Choroid plexus epithelial cell (primary cell): ENCODE results near the gene COPB2.

ENCODE experiments used
- DNase-seq: peaks from one replicate; pipeline ENCODE4 v3.0.0-alpha.2; 2010; ENCODE audit warnings: low read depth
- H3K4me3 ChIP-seq: 2 replicates; pipeline ENCODE4 v1.5.1; 2011; ENCODE audit warnings: low read depth, mild to moderate bottlenecking, control low read depth, low read length, moderate library complexity
- TF ChIP-seq, protein P1 (sequence below): conservative IDR thresholded peaks from 2 replicates; pipeline ENCODE4 v1.5.1; 2011; ENCODE audit warnings: low read depth, mild to moderate bottlenecking, control low read depth, inconsistent platforms, low read length, moderate library complexity

COPB2 gene

DNA sequence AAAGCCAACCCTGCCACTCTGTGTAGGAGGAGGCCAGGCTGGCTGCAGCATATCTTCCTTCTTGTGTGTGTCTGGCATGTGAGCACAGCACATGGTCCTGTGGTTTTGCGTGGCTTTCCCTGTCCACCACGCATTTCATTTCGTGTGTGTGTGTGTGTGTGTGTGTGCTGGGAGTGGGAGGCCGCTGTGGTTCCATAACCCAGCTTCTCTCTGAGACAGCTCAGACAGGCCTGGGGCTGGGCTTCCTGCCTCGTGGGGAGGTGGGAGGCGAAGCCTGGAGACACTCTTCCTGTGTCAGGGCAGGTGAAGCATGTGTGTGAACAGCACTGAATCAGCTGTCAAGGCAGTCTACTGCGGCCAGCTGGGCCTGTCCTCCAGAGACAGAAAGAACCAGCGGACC is 61.6 kb downstream of the COPB2 start:
- DNase-seq = no peak
- H3K4me3 ChIP-seq = no peak overlapping the region
- TF ChIP-seq, protein P1, sequence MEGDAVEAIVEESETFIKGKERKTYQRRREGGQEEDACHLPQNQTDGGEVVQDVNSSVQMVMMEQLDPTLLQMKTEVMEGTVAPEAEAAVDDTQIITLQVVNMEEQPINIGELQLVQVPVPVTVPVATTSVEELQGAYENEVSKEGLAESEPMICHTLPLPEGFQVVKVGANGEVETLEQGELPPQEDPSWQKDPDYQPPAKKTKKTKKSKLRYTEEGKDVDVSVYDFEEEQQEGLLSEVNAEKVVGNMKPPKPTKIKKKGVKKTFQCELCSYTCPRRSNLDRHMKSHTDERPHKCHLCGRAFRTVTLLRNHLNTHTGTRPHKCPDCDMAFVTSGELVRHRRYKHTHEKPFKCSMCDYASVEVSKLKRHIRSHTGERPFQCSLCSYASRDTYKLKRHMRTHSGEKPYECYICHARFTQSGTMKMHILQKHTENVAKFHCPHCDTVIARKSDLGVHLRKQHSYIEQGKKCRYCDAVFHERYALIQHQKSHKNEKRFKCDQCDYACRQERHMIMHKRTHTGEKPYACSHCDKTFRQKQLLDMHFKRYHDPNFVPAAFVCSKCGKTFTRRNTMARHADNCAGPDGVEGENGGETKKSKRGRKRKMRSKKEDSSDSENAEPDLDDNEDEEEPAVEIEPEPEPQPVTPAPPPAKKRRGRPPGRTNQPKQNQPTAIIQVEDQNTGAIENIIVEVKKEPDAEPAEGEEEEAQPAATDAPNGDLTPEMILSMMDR = no peak

DNA sequence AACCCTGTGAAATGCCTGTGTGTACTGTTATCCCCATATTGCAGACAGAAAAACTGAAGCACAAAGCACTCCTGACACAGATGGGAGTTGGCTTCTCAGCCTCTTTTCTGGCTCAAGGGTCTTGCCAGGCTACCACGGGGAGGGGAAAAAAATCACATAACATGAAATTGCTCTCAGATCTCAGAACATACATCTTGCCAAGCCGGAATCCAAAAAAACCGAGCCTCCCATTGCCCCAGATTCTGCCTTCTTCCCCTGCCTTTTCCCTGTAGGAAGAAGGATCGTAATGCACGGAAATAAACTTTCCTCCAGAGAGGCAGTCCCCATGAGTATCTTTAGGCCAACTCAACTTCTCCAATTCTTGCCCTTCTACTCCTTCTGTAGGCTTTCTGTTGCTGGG is 62.2 kb downstream of the COPB2 start:
- no peak overlapping the region for H3K4me3 ChIP-seq
- DNase-seq = no peak
- TF ChIP-seq, protein P1 = no peak

DNA sequence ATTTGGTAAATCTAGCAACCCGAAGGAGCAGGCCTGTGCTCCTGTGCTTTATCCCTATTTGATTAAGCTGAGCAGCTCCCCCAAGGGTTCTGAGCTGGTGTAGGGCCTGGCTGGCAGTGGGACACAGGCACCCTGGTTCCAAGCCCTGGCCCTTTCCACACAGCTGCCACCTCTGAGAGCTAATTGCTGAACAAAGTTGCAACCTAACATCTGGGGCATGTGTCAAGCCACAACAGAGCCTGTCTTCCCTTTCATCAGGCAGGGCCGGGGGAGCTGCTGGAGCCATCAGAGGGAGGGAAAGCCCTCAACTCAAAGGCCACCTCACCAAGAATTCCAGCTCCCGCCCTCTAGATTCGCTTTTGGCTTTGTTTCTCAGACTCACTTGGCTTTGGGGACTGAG is 62.7 kb downstream of the COPB2 start:
- TF ChIP-seq, protein P1 = no peak
- no peak overlapping the region for H3K4me3 ChIP-seq
- DNase-seq = no peak

DNA sequence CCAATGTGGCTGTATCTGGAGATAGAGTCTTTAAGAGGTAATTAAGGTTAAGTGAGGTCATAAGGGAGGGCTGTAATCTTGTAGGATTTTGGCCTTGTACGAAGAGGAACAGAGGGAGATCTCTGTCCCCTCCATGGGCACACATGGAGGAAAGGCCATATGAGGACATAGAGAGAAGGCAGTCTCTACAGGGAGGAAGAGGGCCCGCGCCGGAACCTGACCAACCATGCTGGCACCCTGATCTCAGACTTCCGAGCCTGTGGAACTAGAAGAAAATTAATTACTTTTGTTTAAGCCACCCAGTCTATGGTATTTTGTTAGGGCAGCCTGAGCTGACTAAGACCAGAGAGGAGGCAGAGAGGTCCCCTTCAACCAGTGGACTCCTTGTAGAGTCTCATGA is 63.3 kb downstream of the COPB2 start:
- H3K4me3 ChIP-seq = no peak overlapping the region
- DNase-seq = no peak
- TF ChIP-seq, protein P1 = no peak

DNA sequence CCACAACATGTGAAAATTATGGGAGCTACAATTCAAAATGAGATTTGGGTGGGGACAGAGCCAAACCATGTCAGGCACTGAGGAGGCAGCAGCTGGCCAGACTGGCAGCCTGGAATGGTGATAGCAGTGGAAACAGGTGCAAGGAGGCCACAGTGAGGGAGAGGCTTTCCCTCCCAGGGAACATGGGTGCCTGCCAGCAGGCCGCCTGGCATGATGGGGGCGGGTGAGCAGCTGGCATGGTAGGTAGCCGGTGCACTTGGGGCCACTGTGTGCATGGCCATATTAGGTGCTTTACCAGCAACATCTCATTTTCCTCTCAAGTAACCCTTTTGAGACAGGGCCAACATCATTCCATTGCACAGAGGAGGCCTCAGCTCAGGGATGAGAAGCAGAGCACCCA is 63.9 kb downstream of the COPB2 start:
- TF ChIP-seq, protein P1 = no peak
- DNase-seq = no peak
- H3K4me3 ChIP-seq = no peak overlapping the region

DNA sequence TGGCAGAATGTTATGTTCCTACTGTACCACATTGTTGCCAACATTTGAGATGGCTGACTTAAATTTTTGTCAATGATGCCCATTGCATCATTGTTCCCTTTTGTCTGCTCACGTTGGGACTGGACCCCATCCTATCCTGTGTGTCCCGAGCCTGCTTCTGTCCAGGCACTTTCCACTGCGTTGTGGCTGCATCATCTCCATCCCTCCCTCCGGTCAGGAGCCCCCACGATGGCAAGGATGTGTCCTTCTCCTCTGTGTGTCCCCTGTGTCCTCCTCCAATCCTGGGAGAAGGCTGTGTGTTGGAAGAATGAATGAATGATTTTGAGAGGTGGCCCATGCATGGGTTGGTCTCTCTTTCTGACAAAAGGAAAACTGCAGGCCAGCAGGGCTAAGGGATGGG is 65.0 kb downstream of the COPB2 start:
- no peak for DNase-seq
- H3K4me3 ChIP-seq = no peak overlapping the region
- TF ChIP-seq, protein P1 = no peak

DNA sequence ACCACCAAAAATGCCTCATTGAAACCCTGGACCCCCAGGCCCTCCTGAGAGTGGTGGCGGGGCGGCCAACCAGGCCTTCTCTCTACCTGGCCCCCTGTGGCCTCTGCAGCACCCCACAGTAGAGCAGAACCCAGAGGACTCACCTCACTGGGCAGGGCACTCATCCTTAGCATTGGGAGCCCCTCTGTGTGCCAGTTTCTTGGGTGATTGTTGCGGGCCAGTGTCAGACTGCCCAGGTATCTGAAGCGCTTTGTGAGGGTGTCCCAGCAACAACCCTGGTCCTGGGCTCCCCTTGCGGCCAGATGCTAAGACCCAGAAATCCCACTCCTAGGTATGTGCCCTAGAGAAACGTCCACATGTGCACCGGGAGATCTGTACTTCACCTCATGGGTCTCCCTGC is 66.3 kb downstream of the COPB2 start:
- no peak for DNase-seq
- TF ChIP-seq, protein P1 = no peak
- H3K4me3 ChIP-seq = no peak overlapping the region
